ENCODE measurements around the gene CRY1.

The CRY1 gene

GRCh38 chr12:107093417-107094182 lies at the start of gene CRY1:
Gene CRY1 (minus strand): TSS chr12:107093549. CDS start chr12:107092961, 588 bp downstream.
- peak; percentile 91 for DNase-seq

DNA sequence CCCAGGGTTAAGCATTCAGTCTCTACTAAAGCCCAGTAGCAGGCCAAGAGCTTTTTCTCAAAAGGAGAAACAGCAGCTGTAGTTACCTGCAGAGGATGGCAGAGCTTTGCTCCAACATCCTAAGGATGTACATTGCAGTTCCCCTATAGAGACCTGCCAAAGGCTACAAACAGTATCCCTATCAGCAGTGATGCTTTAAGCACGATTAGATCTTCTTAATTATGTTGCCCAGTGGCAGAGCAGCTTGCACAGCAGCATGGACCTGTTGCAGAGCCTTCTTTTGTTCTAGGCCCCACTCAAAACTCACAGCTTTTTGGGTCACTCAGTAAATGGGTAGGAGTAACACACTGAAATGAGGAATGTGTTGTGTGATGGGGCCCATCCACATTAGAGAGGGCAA lies 46.4 kb upstream of the CRY1 start:
- no peak for DNase-seq

DNA sequence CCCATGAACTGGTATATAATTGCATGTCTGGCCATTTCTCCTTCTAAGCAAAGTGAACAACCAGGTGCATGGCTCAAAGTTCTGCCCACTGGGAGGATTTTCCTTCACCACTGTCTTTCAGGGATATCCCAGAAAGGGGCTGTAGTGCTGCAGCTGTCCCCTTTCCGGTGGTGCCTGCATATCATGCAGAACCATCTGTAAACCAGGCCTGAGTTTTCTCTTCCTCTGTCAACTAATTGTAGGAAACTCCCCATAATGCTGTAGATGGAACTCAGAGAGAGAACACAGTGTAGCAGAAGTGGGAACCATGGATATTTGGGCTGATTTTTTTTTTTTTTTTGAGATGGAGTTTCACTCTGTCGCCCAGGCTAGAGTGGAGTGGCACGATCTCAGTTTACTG lies 45.6 kb upstream of the CRY1 start:
- DNase-seq, result no peak

GRCh38 chr12:107135177-107135576 lies 41.8 kb upstream of the CRY1 start:
- DNase-seq, result no peak

DNA sequence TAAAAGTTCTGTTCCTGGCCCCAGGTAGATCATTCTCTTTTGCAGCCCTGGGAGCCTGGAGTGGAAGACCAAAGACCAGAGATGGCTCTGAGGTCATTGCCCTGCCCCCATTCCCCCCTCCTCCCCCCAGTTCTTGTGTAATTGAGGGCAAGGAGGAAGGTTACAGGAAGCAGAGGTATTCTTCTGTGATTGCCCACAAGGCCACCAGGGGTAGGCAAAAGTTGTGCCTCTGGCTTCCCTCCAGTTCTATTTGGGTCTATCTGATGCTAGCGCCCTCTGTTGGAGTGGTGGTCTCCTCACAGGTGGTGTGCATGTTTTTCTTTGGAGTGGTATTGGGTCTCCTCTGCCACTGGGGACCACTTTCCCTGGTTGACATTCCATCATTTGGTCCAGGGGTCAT lies 41.2 kb upstream of the CRY1 start:
- DNase-seq, result peak; percentile 5

GRCh38 chr12:107133462-107133861 lies 40.1 kb upstream of the CRY1 start:
- no peak for DNase-seq

- peak; percentile 5 for DNase-seq
These were observed 38.7 kb upstream of the CRY1 start for GRCh38 chr12:107131832-107132616.

- DNase-seq, result no peak
These were observed 37.7 kb upstream of the CRY1 start for GRCh38 chr12:107130830-107131611.

- no peak for DNase-seq
These were observed 36.1 kb upstream of the CRY1 start for GRCh38 chr12:107129315-107129930.

- no peak for DNase-seq
These were observed 34.4 kb upstream of the CRY1 start for GRCh38 chr12:107127482-107128430.

DNA sequence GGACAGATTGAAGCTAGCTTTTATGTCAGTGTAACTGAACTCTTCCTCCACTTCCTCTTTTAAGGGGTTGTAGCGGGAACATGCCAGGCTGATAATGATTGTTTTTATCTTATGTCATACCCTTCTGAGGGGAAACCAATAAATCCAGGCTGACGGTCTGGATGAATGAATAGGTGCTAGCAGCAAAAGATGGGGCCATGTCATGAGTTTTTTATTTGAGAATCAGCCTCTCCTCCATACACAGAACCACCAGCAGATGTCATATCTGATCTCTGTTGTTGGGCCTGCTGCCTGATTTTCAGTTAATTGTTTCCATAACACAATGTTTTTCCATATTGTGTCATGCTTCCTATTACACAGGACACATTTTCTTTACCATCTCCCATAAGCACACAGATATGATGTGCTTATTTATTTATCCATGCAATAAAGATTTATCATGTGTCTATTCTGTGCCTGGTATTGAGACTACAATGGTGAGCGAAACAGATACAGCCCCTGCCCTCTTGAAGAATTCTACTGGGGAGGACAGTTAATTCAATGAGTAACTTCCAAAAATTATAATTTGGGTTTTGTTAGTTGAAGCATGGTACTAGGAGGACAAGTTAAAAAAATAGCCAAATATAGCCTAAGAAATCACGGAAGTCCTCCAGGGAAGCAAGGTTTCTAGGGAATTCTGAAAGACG lies 33.6 kb upstream of the CRY1 start:
- no peak for DNase-seq

DNA sequence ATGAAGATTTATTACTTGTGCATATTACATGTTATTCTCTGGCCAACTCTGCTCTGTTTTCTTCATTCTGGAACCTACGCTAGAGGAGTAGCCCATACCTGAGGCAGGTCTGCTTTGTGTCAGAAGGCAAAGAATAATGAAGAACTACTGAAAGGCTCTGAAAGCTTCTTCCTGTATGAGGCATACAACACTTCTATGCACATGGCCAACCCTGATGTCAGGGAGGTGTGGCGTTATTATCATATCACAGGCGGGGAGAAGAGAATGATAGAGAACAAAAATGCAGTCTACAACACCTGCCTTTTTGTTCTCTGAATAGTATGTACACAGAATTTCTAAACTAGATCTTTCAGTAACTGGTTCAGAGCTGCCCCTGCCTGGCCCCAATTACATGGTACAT lies 32.5 kb upstream of the CRY1 start:
- no peak for DNase-seq

- DNase-seq, result no peak
These were observed 29.2 kb upstream of the CRY1 start for GRCh38 chr12:107122452-107122958.

GRCh38 chr12:107119091-107119490 lies 25.7 kb upstream of the CRY1 start:
- no peak for DNase-seq

DNA sequence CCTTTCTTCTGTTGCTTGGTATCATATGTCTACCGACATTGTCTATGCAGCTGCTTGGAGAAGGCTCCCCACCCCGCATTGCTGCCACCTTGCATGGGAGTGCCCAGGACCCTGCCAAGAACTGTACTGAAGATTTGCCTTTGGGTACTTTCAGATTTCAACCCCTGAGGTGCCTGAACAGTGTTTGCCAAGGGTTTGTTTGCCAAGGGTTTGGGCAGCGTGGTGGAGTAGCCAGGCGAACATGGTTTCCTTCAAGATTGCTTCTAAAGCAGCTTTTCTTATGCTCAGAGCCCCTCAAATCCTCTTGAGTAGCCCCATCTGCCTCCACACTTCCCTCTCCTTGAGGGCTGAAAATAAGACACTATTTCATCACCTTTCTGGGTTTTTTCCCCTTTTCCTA lies 25.3 kb upstream of the CRY1 start:
- no peak for DNase-seq

DNA sequence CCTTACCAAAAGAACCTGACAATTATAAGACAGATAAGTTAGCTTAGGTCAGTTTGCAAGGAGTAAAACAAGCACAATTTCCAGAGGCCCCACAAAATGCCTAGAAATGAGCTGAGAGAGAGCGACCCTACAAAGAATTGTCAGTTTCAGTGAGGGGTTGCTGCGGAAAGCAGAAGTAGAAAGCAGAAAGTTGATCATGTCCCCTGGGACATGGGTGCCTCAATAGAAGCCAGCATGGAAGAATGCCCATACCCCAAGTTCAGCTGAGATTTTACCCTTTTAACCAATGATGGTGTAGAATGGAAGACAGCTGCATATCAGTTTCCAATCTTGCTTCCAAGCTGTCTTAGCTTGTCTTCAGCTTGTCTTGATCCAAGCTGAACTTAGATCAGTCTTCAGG lies 21.8 kb upstream of the CRY1 start:
- no peak for DNase-seq

DNA sequence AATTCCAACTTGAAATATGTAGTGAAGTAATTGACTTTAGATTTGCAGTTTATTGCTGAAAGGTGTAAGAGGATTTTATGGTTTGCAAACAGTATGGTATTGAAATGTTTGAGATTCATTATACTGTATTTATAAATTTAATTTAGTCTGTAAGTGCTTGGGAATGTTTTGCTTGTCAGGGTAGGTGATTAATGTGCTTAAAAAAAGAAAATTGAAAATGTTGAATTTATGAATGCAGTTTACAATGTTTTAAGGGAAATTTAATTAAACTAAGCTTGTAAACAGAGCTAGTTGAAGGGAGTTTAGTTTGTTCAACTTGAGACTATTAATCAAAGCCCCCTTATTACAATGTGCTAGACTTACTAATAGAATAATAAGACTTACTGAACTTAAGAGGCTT lies 18.0 kb upstream of the CRY1 start:
- DNase-seq, result no peak

DNA sequence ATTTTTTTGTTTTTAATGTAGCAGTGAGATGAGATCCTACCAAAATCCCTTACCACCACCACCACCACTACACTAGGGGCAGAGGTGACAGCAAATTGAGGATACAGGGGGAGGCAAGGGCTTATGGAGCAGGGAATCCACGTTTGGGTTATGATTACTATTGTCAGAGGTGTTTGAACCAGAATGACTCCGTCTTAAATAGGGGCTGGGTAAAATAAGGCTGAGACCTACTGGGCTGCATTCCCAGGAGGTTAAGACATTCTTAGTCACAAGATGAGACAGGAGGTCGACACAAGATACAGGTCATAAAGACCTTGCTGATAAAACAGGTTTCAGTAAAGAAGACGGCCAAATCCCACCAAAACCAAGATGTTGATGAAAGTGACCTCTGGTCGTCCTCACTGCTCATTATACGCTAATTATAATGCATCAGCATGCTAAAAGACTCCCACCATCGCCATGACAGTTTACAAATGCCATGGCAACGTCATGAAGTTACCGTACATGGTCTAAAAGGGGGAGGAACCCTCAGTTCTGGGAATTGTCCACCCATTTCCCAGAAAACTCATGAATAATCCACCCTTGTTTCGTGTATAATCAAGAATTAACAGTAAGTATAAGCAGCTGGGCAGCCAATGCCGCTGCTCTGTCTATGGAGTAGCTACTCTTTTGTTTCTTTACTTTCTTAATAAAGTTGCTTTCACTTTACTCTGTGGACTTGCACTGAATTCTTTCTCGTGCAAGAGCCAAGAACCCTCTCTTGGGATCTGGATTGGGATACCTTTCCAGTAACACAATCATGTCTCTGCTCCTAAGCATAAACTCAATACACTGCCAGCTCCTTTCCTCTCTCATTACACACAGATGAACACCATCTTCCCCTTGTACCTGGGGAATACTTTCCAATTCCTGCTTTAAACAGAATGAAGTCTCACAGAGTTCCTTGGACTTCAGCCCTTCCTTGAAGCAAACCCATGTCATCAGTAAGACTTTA lies 16.7 kb upstream of the CRY1 start:
- DNase-seq, result no peak

GRCh38 chr12:107108995-107109508 lies 15.7 kb upstream of the CRY1 start:
- no peak for DNase-seq
